WTC11 (cell line): Measurements from ENCODE around the gene CD48. TPM values are rescaled to one million over a fixed set of nuclear protein-coding genes. Genes with fewer than 3 reads are reported as not detected.

Experiments
- ATAC-seq: fragments of 200-7000 bp; cut with Tn5 transposase; 2 replicates; pipeline ENCODE4 v1.10.0; 2021; ENCODE audit warnings: mild to moderate bottlenecking, moderate library complexity
- CTCF ChIA-PET: fragments of 300-600 bp; sonication (Branson Sonifier 250); formaldehyde crosslinking; loops from one replicate; lab custom pipeline; 2021; ENCODE audit warnings: antibody characterized with exemption; lab: Charles Lee
- POLR2A ChIA-PET: fragments of 350-600 bp; sonication (Branson Sonifier 250); formaldehyde crosslinking; loops from one replicate; lab custom pipeline; 2021; ENCODE audit warnings: antibody characterized with exemption; lab: Charles Lee
- DNase-seq: peaks from one replicate; pipeline ENCODE4 v3.0.0; 2021; ENCODE audit warnings: low spot score
- H3K27ac Mint-ChIP-seq: 2 replicates; pipeline ENCODE4 v1.8.0; 2021; ENCODE audit warnings: mixed read lengths
- H3K27me3 Mint-ChIP-seq: 2 replicates; pipeline ENCODE4 v1.8.0; 2021; ENCODE audit warnings: low read depth, mild to moderate bottlenecking, moderate library complexity, mixed read lengths
- H3K36me3 Mint-ChIP-seq: 2 replicates; pipeline ENCODE4 v1.8.0; 2021; ENCODE audit warnings: mixed read lengths
- H3K4me1 Mint-ChIP-seq: 2 replicates; pipeline ENCODE4 v1.8.0; 2022; ENCODE audit warnings: mixed read lengths
- H3K4me3 Mint-ChIP-seq: 2 replicates; pipeline ENCODE4 v1.8.0; 2021; ENCODE audit warnings: mild to moderate bottlenecking, moderate library complexity, mixed read lengths
- H3K9me3 Mint-ChIP-seq: 2 replicates; pipeline ENCODE4 v1.8.0; 2021; ENCODE audit warnings: mixed read lengths
- E2F5 ChIP-seq: sonication (generic); formaldehyde crosslinking; IDR thresholded peaks from 2 replicates; pipeline ENCODE4 v1.8.1; 2022; ENCODE audit warnings: mild to moderate bottlenecking, moderate library complexity, missing genetic modification reagents
- FOXK1 ChIP-seq: sonication (generic); formaldehyde crosslinking; IDR thresholded peaks from 2 replicates; pipeline ENCODE4 v1.8.0; 2022; ENCODE audit warnings: mild to moderate bottlenecking, moderate library complexity, missing genetic modification reagents
- FOXP4 ChIP-seq: sonication (generic); formaldehyde crosslinking; IDR thresholded peaks from 2 replicates; pipeline ENCODE4 v1.8.0; 2022; ENCODE audit warnings: mild to moderate bottlenecking, missing genetic modification reagents
- GRHL2 ChIP-seq: fragments of 250-450 bp; sonication (Bioruptor Pico); IDR thresholded peaks from 2 replicates; pipeline ENCODE4 v1.8.0; 2022; ENCODE audit warnings: mild to moderate bottlenecking, moderate library complexity; ENCODE audit not compliant: insufficient replicate concordance, severe bottlenecking
- HMGA2 ChIP-seq: fragments of 250-450 bp; sonication (Bioruptor Pico); IDR thresholded peaks from 2 replicates; pipeline ENCODE4 v1.4.0; 2021; ENCODE audit warnings: mild to moderate bottlenecking, moderate library complexity
- RELA ChIP-seq: sonication (generic); formaldehyde crosslinking; IDR thresholded peaks from 2 replicates; pipeline ENCODE4 v1.8.1; 2022; ENCODE audit warnings: missing genetic modification reagents, mild to moderate bottlenecking, borderline replicate concordance
- USF2 ChIP-seq: sonication (generic); formaldehyde crosslinking; IDR thresholded peaks from 2 replicates; pipeline ENCODE4 v1.8.1; 2023; ENCODE audit warnings: mild to moderate bottlenecking, missing genetic modification reagents, moderate library complexity
- ZMAT4 ChIP-seq: fragments of 250-450 bp; sonication (Bioruptor Pico); IDR thresholded peaks from 2 replicates; pipeline ENCODE4 v1.9.0; 2021; ENCODE audit warnings: mild to moderate bottlenecking
- ZNF232 ChIP-seq: sonication (generic); formaldehyde crosslinking; IDR thresholded peaks from 2 replicates; pipeline ENCODE4 v1.8.0; 2022; ENCODE audit warnings: mild to moderate bottlenecking, missing genetic modification reagents
- ZNF281 ChIP-seq: sonication (generic); formaldehyde crosslinking; IDR thresholded peaks from 2 replicates; pipeline ENCODE4 v1.8.0; 2023; ENCODE audit warnings: mild to moderate bottlenecking, missing genetic modification reagents
- ZNF512 ChIP-seq: sonication (generic); formaldehyde crosslinking; IDR thresholded peaks from 2 replicates; pipeline ENCODE4 v1.8.1; 2022; ENCODE audit warnings: missing genetic modification reagents, borderline replicate concordance
- total RNA-seq: library from RNA; stranded (reverse); gene quantifications from 3 replicates; pipeline ENCODE4 v1.2.3, GENCODE V29; 2021
- TF ChIP-seq, protein P1 (sequence below): sonication (generic); formaldehyde crosslinking; IDR thresholded peaks from 2 replicates; pipeline ENCODE4 v1.8.0; 2023; ENCODE audit warnings: missing genetic modification reagents, mild to moderate bottlenecking, borderline replicate concordance
- TF ChIP-seq, protein P2 (sequence below): sonication (generic); formaldehyde crosslinking; IDR thresholded peaks from 2 replicates; pipeline ENCODE4 v1.8.1; 2023; ENCODE audit warnings: mild to moderate bottlenecking, missing genetic modification reagents, borderline replicate concordance

Gene CD48
- total RNA-seq, 1 experiment from 2014 or later = 0.66 TPM

DNA sequence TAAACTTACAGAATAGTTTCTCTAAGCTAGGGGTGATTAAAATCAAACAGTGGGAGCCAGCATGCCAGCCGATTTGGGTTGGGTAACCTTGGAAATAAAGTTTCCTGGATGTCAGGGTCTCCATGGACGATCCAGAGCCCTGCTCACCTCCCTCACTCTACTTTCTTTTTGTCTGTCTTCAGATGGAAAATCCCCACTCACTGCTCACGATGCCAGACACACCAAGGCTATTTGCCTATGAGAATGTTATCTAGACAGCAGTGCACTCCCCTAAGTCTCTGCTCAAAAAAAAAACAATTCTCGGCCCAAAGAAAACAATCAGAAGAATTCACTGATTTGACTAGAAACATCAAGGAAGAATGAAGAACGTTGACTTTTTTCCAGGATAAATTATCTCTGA lies 41.3 kb upstream of the CD48 start:
- ATAC-seq = no peak
- Mint-ChIP-seq H3K4me1 (peaks cover 5% of the 10 kb centered on the region; the same call in 1 of the 2 replicates), H3K9me3 (no peaks in the 10 kb centered on the region), H3K27ac (no peak overlapping the region), H3K4me3 (no peak overlapping the region), H3K27me3 (peaks cover 16% of the 10 kb centered on the region), H3K36me3 (no peaks in the 10 kb centered on the region)
- DNase-seq = no peak
- CTCF ChIA-PET = interaction anchor here (1.3 to 1.4 kb wide), 2 partner anchors 16 to 25 kb away, joined by 7 read pairs; no protein-coding TSS in a partner anchor
- POLR2A ChIA-PET = interaction anchor here (1.8 kb wide), 1 partner anchor 15 kb away, joined by 7 read pairs; no protein-coding TSS in a partner anchor
- TF ChIP-seq RELA (no peak), E2F5 (CRISPR knock-in tag) (no peak), FOXP4 (no peak), USF2 (CRISPR knock-in tag) (no peak), HMGA2 (no peak), ZNF512 (CRISPR knock-in tag) (no peak), ZMAT4 (no peak), ZNF281 (CRISPR knock-in tag) (no peak), ZNF232 (no peak), FOXK1 (CRISPR knock-in tag) (no peak), GRHL2 (CRISPR knock-in tag) (no peak)
- TF ChIP-seq, protein P1, sequence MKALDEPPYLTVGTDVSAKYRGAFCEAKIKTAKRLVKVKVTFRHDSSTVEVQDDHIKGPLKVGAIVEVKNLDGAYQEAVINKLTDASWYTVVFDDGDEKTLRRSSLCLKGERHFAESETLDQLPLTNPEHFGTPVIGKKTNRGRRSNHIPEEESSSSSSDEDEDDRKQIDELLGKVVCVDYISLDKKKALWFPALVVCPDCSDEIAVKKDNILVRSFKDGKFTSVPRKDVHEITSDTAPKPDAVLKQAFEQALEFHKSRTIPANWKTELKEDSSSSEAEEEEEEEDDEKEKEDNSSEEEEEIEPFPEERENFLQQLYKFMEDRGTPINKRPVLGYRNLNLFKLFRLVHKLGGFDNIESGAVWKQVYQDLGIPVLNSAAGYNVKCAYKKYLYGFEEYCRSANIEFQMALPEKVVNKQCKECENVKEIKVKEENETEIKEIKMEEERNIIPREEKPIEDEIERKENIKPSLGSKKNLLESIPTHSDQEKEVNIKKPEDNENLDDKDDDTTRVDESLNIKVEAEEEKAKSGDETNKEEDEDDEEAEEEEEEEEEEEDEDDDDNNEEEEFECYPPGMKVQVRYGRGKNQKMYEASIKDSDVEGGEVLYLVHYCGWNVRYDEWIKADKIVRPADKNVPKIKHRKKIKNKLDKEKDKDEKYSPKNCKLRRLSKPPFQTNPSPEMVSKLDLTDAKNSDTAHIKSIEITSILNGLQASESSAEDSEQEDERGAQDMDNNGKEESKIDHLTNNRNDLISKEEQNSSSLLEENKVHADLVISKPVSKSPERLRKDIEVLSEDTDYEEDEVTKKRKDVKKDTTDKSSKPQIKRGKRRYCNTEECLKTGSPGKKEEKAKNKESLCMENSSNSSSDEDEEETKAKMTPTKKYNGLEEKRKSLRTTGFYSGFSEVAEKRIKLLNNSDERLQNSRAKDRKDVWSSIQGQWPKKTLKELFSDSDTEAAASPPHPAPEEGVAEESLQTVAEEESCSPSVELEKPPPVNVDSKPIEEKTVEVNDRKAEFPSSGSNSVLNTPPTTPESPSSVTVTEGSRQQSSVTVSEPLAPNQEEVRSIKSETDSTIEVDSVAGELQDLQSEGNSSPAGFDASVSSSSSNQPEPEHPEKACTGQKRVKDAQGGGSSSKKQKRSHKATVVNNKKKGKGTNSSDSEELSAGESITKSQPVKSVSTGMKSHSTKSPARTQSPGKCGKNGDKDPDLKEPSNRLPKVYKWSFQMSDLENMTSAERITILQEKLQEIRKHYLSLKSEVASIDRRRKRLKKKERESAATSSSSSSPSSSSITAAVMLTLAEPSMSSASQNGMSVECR (CRISPR knock-in tag) = no peak
- TF ChIP-seq, protein P2, sequence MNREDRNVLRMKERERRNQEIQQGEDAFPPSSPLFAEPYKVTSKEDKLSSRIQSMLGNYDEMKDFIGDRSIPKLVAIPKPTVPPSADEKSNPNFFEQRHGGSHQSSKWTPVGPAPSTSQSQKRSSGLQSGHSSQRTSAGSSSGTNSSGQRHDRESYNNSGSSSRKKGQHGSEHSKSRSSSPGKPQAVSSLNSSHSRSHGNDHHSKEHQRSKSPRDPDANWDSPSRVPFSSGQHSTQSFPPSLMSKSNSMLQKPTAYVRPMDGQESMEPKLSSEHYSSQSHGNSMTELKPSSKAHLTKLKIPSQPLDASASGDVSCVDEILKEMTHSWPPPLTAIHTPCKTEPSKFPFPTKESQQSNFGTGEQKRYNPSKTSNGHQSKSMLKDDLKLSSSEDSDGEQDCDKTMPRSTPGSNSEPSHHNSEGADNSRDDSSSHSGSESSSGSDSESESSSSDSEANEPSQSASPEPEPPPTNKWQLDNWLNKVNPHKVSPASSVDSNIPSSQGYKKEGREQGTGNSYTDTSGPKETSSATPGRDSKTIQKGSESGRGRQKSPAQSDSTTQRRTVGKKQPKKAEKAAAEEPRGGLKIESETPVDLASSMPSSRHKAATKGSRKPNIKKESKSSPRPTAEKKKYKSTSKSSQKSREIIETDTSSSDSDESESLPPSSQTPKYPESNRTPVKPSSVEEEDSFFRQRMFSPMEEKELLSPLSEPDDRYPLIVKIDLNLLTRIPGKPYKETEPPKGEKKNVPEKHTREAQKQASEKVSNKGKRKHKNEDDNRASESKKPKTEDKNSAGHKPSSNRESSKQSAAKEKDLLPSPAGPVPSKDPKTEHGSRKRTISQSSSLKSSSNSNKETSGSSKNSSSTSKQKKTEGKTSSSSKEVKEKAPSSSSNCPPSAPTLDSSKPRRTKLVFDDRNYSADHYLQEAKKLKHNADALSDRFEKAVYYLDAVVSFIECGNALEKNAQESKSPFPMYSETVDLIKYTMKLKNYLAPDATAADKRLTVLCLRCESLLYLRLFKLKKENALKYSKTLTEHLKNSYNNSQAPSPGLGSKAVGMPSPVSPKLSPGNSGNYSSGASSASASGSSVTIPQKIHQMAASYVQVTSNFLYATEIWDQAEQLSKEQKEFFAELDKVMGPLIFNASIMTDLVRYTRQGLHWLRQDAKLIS (CRISPR knock-in tag) = no peak
